Muscle layer of colon (tissue), 2 donors: ENCODE measurements around the gene CD163.
"Not testable (repeated sequence)": the region's sequence is repeated elsewhere in the genome, so short reads cannot be mapped to it uniquely, and the experiment has no call there.

ENCODE experiments used
- H3K27ac ChIP-seq: one replicate; pipeline ENCODE4 v1.7.0; 2013; ENCODE audit warnings: low read depth, mild to moderate bottlenecking, low read length, moderate library complexity
- H3K27me3 ChIP-seq, 2 donors: one replicate each; pipeline ENCODE4 v1.7.0; 2013; ENCODE audit warnings: low read length in 2 of 2, mild to moderate bottlenecking in 2 of 2; ENCODE audit not compliant: insufficient read depth in 2 of 2, control insufficient read depth in 1 of 2
- H3K36me3 ChIP-seq: one replicate; pipeline ENCODE4 v1.7.0; 2013; ENCODE audit warnings: mild to moderate bottlenecking, low read length; ENCODE audit not compliant: insufficient read depth
- H3K4me1 ChIP-seq: one replicate; pipeline ENCODE4 v1.7.0; 2013; ENCODE audit warnings: mild to moderate bottlenecking, low read length; ENCODE audit not compliant: insufficient read depth
- H3K4me3 ChIP-seq, 2 donors: one replicate each; pipeline ENCODE4 v1.7.0; 2013; ENCODE audit warnings: low read length in 2 of 2, low read depth in 1 of 2, mild to moderate bottlenecking in 1 of 2, moderate library complexity in 1 of 2
- H3K9ac ChIP-seq: one replicate; pipeline ENCODE4 v1.7.0; 2013; ENCODE audit warnings: low read length
- H3K9me3 ChIP-seq: one replicate; pipeline ENCODE4 v1.7.0; 2013; ENCODE audit warnings: mild to moderate bottlenecking, low read length
- donor health status: abdominal sarcoma.
- donor health status: Adenocarcinoma of cecum.

The CD163 gene

GRCh38 chr12:7503686-7504415 lies at the start of gene CD163:
Gene CD163 (minus strand): TSS chr12:7503777. CDS start chr12:7503690, 87 bp downstream.
- Histone ChIP-seq H3K27me3 (no peaks in the 10 kb centered on the region), H3K9me3 (no peaks in the 10 kb centered on the region), H3K4me1 (no peaks in the 10 kb centered on the region), H3K36me3 (no peaks in the 10 kb centered on the region), H3K4me3 (no peak within 1 kb of the TSS), H3K9ac (no peak within 1 kb of the TSS), H3K27ac (no peak within 1 kb of the TSS)

- no peak overlapping the region for H3K27ac ChIP-seq
- H3K4me3 ChIP-seq, result no peak overlapping the region
- no peak overlapping the region for H3K9ac ChIP-seq
- no peaks in the 10 kb centered on the region for H3K27me3 ChIP-seq
- H3K4me1 ChIP-seq, result no peaks in the 10 kb centered on the region
- no peaks in the 10 kb centered on the region for H3K36me3 ChIP-seq
- no peaks in the 10 kb centered on the region for H3K9me3 ChIP-seq
Observed at GRCh38 chr12:7542813-7543212, 39.2 kb upstream of the CD163 start.

DNA sequence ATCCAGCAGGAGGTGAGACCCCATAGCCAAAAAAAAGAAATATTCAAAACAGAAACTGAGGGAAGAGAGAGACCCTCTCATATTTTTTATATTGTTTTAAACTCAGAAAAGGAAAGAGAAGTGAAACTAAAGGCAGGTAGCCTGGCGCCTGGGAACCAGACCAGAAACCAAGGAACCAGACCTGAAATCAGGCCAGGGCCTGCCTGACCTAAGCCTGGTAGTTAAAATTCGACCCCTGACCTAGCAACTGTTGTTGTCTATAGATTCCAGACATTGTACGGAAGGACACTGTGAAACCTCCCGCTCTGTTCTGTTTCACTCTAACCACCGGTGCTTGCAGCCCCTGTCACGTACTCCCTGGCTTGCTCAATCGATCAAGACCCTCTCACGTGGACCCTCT lies 38.5 kb upstream of the CD163 start:
- no peaks in the 10 kb centered on the region for H3K27me3 ChIP-seq
- no peaks in the 10 kb centered on the region for H3K9me3 ChIP-seq
- no peaks in the 10 kb centered on the region for H3K4me1 ChIP-seq
- H3K27ac ChIP-seq, result no peak overlapping the region
- H3K36me3 ChIP-seq, result no peaks in the 10 kb centered on the region
- no peak overlapping the region for H3K9ac ChIP-seq
- no peak overlapping the region for H3K4me3 ChIP-seq

GRCh38 chr12:7514416-7514815 lies 10.8 kb upstream of the CD163 start:
- no peak overlapping the region for H3K9ac ChIP-seq
- H3K9me3 ChIP-seq, result no peaks in the 10 kb centered on the region
- H3K27me3 ChIP-seq, result no peaks in the 10 kb centered on the region
- no peak overlapping the region for H3K4me3 ChIP-seq
- H3K36me3 ChIP-seq, result no peaks in the 10 kb centered on the region
- H3K27ac ChIP-seq, result no peak overlapping the region
- no peaks in the 10 kb centered on the region for H3K4me1 ChIP-seq

GRCh38 chr12:7512553-7512952 lies 9.0 kb upstream of the CD163 start:
- no peak overlapping the region for H3K9ac ChIP-seq
- no peaks in the 10 kb centered on the region for H3K4me1 ChIP-seq
- H3K9me3 ChIP-seq, result no peaks in the 10 kb centered on the region
- H3K27ac ChIP-seq, result no peak overlapping the region
- no peaks in the 10 kb centered on the region for H3K36me3 ChIP-seq
- no peak overlapping the region for H3K4me3 ChIP-seq
- H3K27me3 ChIP-seq, result no peaks in the 10 kb centered on the region

- H3K9ac ChIP-seq, H3K36me3 ChIP-seq, H3K27ac ChIP-seq, H3K9me3 ChIP-seq, H3K4me1 ChIP-seq, H3K27me3 ChIP-seq, H3K4me3 ChIP-seq: not testable (repeated sequence)
Observed at GRCh38 chr12:7509793-7510470, 6.4 kb upstream of the CD163 start.

DNA sequence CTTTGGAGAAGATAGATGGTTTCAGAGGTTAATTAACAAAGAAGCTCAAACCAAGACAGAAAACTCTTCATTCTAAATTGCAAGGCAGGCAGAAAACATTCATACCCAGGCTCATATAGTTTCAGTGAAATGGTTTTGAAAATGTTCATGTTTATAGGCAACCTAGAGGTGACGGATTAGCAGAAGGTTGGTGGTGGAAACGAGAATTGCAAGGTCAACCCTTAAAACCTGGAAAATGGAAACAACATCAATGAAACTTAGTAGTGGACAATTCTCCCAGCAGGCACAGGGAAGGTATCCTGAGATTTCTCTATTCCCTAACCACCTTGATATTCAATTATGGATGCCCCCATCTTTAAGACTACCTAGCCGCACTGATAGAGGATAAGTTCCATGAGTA lies 965 bp downstream of the CD163 start:
- Histone ChIP-seq H3K27ac (no peak overlapping the region), H3K9ac (no peak overlapping the region), H3K9me3 (no peaks in the 10 kb centered on the region), H3K4me3 (no peak overlapping the region), H3K36me3 (no peaks in the 10 kb centered on the region), H3K4me1 (no peaks in the 10 kb centered on the region), H3K27me3 (no peaks in the 10 kb centered on the region)

GRCh38 chr12:7501031-7501588 lies 2.5 kb downstream of the CD163 start:
- H3K36me3 ChIP-seq, result no peaks in the 10 kb centered on the region
- H3K9ac ChIP-seq, result no peak overlapping the region
- H3K27me3 ChIP-seq, result no peaks in the 10 kb centered on the region
- no peaks in the 10 kb centered on the region for H3K4me1 ChIP-seq
- H3K4me3 ChIP-seq, result no peak overlapping the region
- H3K9me3 ChIP-seq, result no peaks in the 10 kb centered on the region
- H3K27ac ChIP-seq, result no peak overlapping the region

DNA sequence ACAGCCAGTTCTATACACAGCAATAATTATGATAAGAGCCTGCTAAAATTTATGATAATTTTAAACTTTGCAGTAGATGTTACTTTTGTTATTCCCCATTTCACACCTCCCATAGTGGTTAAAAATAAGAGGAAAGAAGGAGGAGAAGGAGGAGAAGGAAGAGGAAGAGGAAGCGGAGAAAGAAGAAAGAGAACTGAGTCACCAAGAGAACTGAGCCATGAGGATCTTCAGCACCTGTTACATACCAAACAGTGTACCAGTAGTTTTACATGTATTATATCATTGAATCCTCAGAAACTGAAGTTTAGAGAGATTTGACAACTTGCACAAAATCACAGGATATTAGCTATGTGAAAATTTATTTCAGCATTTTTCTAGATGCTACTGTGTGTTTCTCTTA lies 3.9 kb downstream of the CD163 start:
- H3K4me1 ChIP-seq, result no peaks in the 10 kb centered on the region
- H3K27ac ChIP-seq, result no peak overlapping the region
- H3K9me3 ChIP-seq, result no peaks in the 10 kb centered on the region
- H3K9ac ChIP-seq, result no peak overlapping the region
- no peaks in the 10 kb centered on the region for H3K36me3 ChIP-seq
- no peak overlapping the region for H3K4me3 ChIP-seq
- no peaks in the 10 kb centered on the region for H3K27me3 ChIP-seq

GRCh38 chr12:7498809-7499208 lies 4.8 kb downstream of the CD163 start:
- Histone ChIP-seq H3K27ac (no peak overlapping the region), H3K9ac (no peak overlapping the region), H3K9me3 (no peaks in the 10 kb centered on the region), H3K36me3 (no peaks in the 10 kb centered on the region), H3K4me1 (no peaks in the 10 kb centered on the region), H3K27me3 (no peaks in the 10 kb centered on the region), H3K4me3 (no peak overlapping the region)

DNA sequence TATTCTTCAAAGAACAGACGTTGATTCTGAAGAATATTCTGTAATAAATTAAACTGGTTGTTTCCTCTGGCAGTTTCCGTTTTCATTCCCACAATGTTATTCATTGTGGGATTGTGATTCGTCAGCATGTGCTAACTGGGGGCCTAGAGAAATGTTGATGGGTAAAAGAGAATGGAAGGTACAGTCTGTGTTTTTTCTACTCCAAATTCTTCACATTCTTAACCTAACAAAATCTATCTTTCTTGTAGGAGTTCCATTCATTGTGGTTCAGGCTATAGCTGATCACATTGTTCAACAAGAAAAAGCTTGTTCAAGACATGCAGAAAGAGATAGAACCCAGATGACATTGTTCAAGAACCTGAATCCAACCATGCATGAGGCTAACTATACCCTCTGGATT lies 5.9 kb downstream of the CD163 start:
- Histone ChIP-seq H3K36me3 (no peaks in the 10 kb centered on the region), H3K27me3 (no peaks in the 10 kb centered on the region), H3K9ac (no peak overlapping the region), H3K4me1 (no peaks in the 10 kb centered on the region), H3K27ac (no peak overlapping the region), H3K4me3 (no peak overlapping the region), H3K9me3 (no peaks in the 10 kb centered on the region)

GRCh38 chr12:7496451-7496850 lies 7.1 kb downstream of the CD163 start:
- Histone ChIP-seq H3K4me3 (no peak overlapping the region), H3K9ac (no peak overlapping the region), H3K27me3 (no peaks in the 10 kb centered on the region), H3K4me1 (no peaks in the 10 kb centered on the region), H3K27ac (no peak overlapping the region), H3K9me3 (no peaks in the 10 kb centered on the region), H3K36me3 (no peaks in the 10 kb centered on the region)
